Fibroblast of lung (primary cell): Measurements from ENCODE around the gene FIBCD1. TPM values are rescaled to one million over a fixed set of nuclear protein-coding genes. Genes with fewer than 3 reads are reported as not detected.

ENCODE experiments used
- DNase-seq, 2 donors: peaks; one replicate each; pipeline versions ENCODE4 v3.0.0 to v3.0.0-alpha.2; 2010; ENCODE audit warnings: low read depth in 2 of 2
- H2AFZ ChIP-seq: 2 replicates; pipeline ENCODE4 v1.5.1; 2012; ENCODE audit warnings: low read length, control low read depth, inconsistent platforms
- H3K27ac ChIP-seq: 2 replicates; pipeline ENCODE4 v1.5.1; 2011; ENCODE audit warnings: low read length, control low read depth; ENCODE audit not compliant: insufficient read depth
- H3K27me3 ChIP-seq: 2 replicates; pipeline ENCODE4 v1.5.1; 2011; ENCODE audit warnings: mild to moderate bottlenecking, low read length; ENCODE audit not compliant: control insufficient read depth, insufficient read depth
- H3K36me3 ChIP-seq: 2 replicates; pipeline ENCODE4 v1.5.1; 2011; ENCODE audit warnings: low read length; ENCODE audit not compliant: control insufficient read depth, insufficient read depth
- H3K4me1 ChIP-seq: 2 replicates; pipeline ENCODE4 v1.5.1; 2011; ENCODE audit warnings: low read length; ENCODE audit not compliant: control insufficient read depth, insufficient read depth; ENCODE audit errors: extremely low read depth
- H3K4me2 ChIP-seq: 2 replicates; pipeline ENCODE4 v1.5.1; 2011; ENCODE audit warnings: low read length, control low read depth; ENCODE audit not compliant: insufficient read depth; ENCODE audit errors: extremely low read depth
- H3K4me3 ChIP-seq, 4 experiments: fragments of 200-600 bp in 1 of 4; sonication (generic) in 1 of 4; replicated peaks in 1 of 4; 2 replicates each; pipeline ENCODE4 v1.5.1; 2011 to 2016; ENCODE audit warnings: low read length in 4 of 4, low read depth in 3 of 4, mild to moderate bottlenecking in 3 of 4, control low read depth in 2 of 4, inconsistent platforms in 1 of 4, mixed read lengths in 1 of 4; ENCODE audit not compliant: insufficient read depth in 1 of 4; ENCODE audit errors: control extremely low read depth in 1 of 4
- H3K79me2 ChIP-seq: 2 replicates; pipeline ENCODE4 v1.5.1; 2012; ENCODE audit warnings: mild to moderate bottlenecking, low read length, inconsistent platforms; ENCODE audit not compliant: control insufficient read depth, insufficient read depth
- H3K9ac ChIP-seq: 2 replicates; pipeline ENCODE4 v1.5.1; 2011; ENCODE audit warnings: mild to moderate bottlenecking, low read length, control low read depth; ENCODE audit not compliant: insufficient read depth
- H3K9me3 ChIP-seq: 2 replicates; pipeline ENCODE4 v1.5.1; 2012; ENCODE audit warnings: low read depth, low read length; ENCODE audit not compliant: control insufficient read depth, insufficient read depth
- H4K20me1 ChIP-seq: 2 replicates; pipeline ENCODE4 v1.5.1; 2011; ENCODE audit warnings: low read length; ENCODE audit not compliant: control insufficient read depth, insufficient read depth; ENCODE audit errors: extremely low read depth
- EZH2 ChIP-seq: IDR thresholded peaks from 2 replicates; pipeline ENCODE4 v1.5.1; 2012; ENCODE audit warnings: low read length, control low read depth, mild to moderate bottlenecking; ENCODE audit errors: missing control alignments
- polyA plus RNA-seq, 2 donors: library from polyadenylated mRNA; depleted of rRNA in 1 of 2; stranded (reverse) in 1 of 2; unstranded in 1 of 2; fragments of >200 nt; gene quantifications; 2 replicates each; pipeline ENCODE4 v1.2.1, GENCODE V29; 2011 to 2012; ENCODE audit warnings: missing spikeins in 1 of 2
- total RNA-seq: library from RNA; depleted of rRNA; stranded (reverse); fragments of >200 nt; gene quantifications from 2 replicates; pipeline ENCODE4 v1.2.1, GENCODE V29; 2014
- TF ChIP-seq, protein P1 (sequence below), 2 donors: IDR thresholded peaks in 1 of 2; conservative IDR thresholded peaks in 1 of 2; 1 replicate in 1 of 2; 2 replicates in 1 of 2; pipeline ENCODE4 v1.5.1; 2011 to 2012; ENCODE audit warnings: low read length in 2 of 2, control low read depth in 1 of 2, inconsistent platforms in 1 of 2, low read depth in 1 of 2, mild to moderate bottlenecking in 1 of 2

FIBCD1 gene
- total and polyA plus RNA-seq, 2 donors (not counting 1 experiment from before 2014, with no cell fraction given) = 7.3 to 28.0 TPM

GRCh38 chr9:130908878-130909355, 30.1 kb downstream of the FIBCD1 start:
- no peak overlapping the region for H2AFZ ChIP-seq
- no peaks in the 10 kb centered on the region for H3K36me3 ChIP-seq
- peaks cover 13% of the 10 kb centered on the region for H3K4me1 ChIP-seq
- no peak overlapping the region for H3K4me2 ChIP-seq
- TF ChIP-seq EZH2 = no peak
- TF ChIP-seq, protein P1, sequence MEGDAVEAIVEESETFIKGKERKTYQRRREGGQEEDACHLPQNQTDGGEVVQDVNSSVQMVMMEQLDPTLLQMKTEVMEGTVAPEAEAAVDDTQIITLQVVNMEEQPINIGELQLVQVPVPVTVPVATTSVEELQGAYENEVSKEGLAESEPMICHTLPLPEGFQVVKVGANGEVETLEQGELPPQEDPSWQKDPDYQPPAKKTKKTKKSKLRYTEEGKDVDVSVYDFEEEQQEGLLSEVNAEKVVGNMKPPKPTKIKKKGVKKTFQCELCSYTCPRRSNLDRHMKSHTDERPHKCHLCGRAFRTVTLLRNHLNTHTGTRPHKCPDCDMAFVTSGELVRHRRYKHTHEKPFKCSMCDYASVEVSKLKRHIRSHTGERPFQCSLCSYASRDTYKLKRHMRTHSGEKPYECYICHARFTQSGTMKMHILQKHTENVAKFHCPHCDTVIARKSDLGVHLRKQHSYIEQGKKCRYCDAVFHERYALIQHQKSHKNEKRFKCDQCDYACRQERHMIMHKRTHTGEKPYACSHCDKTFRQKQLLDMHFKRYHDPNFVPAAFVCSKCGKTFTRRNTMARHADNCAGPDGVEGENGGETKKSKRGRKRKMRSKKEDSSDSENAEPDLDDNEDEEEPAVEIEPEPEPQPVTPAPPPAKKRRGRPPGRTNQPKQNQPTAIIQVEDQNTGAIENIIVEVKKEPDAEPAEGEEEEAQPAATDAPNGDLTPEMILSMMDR (conservative IDR thresholded peaks at IDR 0.05 in 1 of 2, IDR thresholded peaks at IDR 0.05 in 1 of 2; ENCODE audit: low read depth in 1 of 2, low read length in 2 of 2) = no peak
- no peak overlapping the region for H3K9ac ChIP-seq
- DNase-seq = no peak
- H3K9me3 ChIP-seq = no peaks in the 10 kb centered on the region
- no peak overlapping the region for H3K27ac ChIP-seq
- H3K27me3 ChIP-seq = no peaks in the 10 kb centered on the region
- no peaks in the 10 kb centered on the region for H3K79me2 ChIP-seq
- H3K4me3 ChIP-seq = no peak overlapping the region
- no peaks in the 10 kb centered on the region for H4K20me1 ChIP-seq

- H3K36me3 ChIP-seq = no peaks in the 10 kb centered on the region
- no peak overlapping the region for H3K4me2 ChIP-seq
- H3K4me1 ChIP-seq = peaks cover 8% of the 10 kb centered on the region
- H4K20me1 ChIP-seq = no peaks in the 10 kb centered on the region
- no peak overlapping the region for H3K27ac ChIP-seq
- H3K79me2 ChIP-seq = no peaks in the 10 kb centered on the region
- no peak overlapping the region for H3K4me3 ChIP-seq
- no peak for DNase-seq
- TF ChIP-seq EZH2 = no peak
- TF ChIP-seq, protein P1 (conservative IDR thresholded peaks at IDR 0.05 in 1 of 2, IDR thresholded peaks at IDR 0.05 in 1 of 2; ENCODE audit: low read depth in 1 of 2, low read length in 2 of 2) = no peak
- no peak overlapping the region for H3K9ac ChIP-seq
- H2AFZ ChIP-seq = no peak overlapping the region
- no peaks in the 10 kb centered on the region for H3K27me3 ChIP-seq
- H3K9me3 ChIP-seq = no peaks in the 10 kb centered on the region
These were observed 30.7 kb downstream of the FIBCD1 start for GRCh38 chr9:130908146-130908877.

GRCh38 chr9:130906735-130907416, 32.2 kb downstream of the FIBCD1 start:
- no peaks in the 10 kb centered on the region for H3K9me3 ChIP-seq
- no peaks in the 10 kb centered on the region for H3K4me1 ChIP-seq
- no peaks in the 10 kb centered on the region for H4K20me1 ChIP-seq
- H3K27ac ChIP-seq = no peak overlapping the region
- no peak overlapping the region for H3K4me2 ChIP-seq
- H3K36me3 ChIP-seq = no peaks in the 10 kb centered on the region
- H3K4me3 ChIP-seq = no peak overlapping the region
- no peak for TF ChIP-seq EZH2
- TF ChIP-seq, protein P1 (conservative IDR thresholded peaks at IDR 0.05 in 1 of 2, IDR thresholded peaks at IDR 0.05 in 1 of 2; ENCODE audit: low read depth in 1 of 2, low read length in 2 of 2) = no peak
- no peak overlapping the region for H3K9ac ChIP-seq
- no peaks in the 10 kb centered on the region for H3K27me3 ChIP-seq
- no peaks in the 10 kb centered on the region for H3K79me2 ChIP-seq
- DNase-seq = no peak
- no peak overlapping the region for H2AFZ ChIP-seq
